T47D (cell line): ENCODE data around the gene FLNC.

Source experiments
- DNase-seq, 2 experiments: peaks; one replicate each; pipeline versions ENCODE4 v3.0.0 to v3.0.0-alpha.2; 2011 to 2012; ENCODE audit warnings: low read depth in 1 of 2, low spot score in 1 of 2
- JUND ChIP-seq: IDR thresholded peaks from 2 replicates; pipeline ENCODE4 v1.6.1; 2012; ENCODE audit warnings: low read depth
- in situ Hi-C: cut with HindIII; loops from 2 replicates; pipeline ENCODE4 v1.10.0; 2016; ENCODE audit warnings: low sequenced_read_pairs, low pct_unique_long_range_greater_than_20kb

FLNC gene

DNA sequence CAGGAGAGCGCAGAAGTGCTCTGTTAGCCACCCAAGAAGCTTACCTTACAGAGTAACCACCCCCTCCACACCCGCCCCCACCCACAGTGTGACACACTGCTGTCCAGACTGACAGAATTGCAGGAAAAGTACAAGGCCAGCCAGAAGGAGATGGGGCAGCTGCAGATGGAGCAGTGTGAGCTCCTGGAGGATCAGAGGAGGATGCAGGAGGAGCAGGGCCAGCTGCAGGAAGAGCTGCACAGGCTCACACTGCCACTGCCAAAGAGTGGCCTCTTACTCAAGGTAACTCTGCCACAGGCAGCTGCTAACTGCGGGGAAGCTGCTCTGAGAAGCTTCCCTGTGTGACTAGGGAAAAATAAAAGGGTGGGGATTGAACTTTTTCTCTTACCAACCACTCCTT is 20.8 kb upstream of the FLNC start:
- in situ Hi-C loops = no loop called here
- no peak for DNase-seq
- no peak for TF ChIP-seq JUND

DNA sequence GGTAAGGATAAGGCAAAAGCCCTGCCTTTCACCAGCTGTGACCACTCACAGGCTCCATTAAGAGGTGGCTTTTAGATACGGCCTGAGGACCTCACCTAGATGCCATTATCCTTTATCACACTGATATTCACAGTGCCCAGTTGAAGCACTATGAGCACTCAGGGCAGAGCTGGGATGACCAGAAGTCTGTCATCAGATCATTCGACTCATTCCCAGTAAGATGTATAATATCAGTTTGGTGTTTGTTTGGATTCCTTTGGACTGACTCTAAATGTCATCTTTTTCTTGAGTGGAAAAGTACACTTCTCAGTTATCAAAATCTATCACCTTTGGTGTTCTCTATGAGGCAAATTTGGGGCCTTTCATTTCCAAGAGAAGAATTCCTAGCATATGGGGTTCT is 19.7 kb upstream of the FLNC start:
- no peak for TF ChIP-seq JUND

DNA sequence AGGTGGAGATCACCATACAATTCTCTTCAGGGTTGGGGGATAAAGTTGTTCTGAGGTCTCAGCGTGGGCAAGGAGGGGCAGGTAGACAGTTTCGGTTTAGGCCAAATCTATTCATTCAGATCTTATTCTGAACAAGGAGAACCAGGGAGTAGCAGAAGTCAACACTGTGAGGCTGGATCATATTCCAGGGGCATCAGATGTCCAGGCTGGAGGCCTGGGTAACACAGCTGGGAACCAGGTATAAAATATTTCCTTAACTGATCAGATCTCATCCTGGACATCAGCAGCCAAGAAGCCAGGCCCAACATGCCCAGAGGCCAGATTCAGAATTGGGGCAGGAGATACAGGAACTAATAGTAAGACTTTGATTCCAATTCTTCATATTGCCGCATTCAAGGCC is 19.2 kb upstream of the FLNC start:
- DNase-seq = no peak
- in situ Hi-C loops = no loop called here
- TF ChIP-seq JUND = no peak

More for the DNA sequence above, 19.7 kb upstream of the FLNC start:
- in situ Hi-C loops = no loop called here
- DNase-seq = no peak

DNA sequence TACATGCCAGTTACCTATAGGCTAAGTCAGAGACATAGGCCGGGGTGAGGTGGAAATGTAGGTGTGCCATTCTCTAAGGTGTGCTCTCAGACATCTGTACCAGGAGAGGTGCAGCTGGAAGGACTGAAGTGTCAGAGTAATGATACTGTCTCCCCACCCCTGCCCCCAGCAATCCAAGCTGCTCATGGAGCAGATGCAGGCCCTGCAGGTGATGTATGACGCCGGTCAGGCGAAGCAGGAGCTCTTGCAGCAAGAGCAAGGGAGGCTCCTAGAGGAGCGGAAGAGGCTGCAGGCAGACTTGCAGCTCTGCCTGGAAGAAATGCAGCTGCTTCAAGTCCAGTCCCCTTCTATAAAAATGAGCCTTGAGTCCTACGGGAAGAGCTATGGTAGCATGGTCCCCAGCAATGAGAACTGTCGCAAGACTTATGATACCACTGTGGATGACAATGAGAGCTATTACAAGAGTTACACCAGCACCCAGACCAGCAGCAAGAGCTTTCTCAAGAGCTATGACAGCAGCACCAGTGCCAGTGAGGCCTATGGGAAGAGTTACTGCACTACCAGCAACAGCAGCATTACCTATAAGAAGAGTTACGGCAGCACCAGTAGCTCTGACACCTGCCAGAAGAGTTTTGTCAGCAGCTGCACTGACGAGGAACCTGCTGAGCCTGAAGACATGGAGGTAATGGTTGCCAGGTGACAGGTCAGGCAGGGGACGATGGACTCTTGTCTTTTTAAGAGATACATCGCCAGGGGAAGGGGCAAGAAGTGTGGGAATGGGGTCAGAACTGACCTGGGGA is 18.4 kb upstream of the FLNC start:
- no peak for DNase-seq
- no peak for TF ChIP-seq JUND
- in situ Hi-C loops = no loop called here

DNA sequence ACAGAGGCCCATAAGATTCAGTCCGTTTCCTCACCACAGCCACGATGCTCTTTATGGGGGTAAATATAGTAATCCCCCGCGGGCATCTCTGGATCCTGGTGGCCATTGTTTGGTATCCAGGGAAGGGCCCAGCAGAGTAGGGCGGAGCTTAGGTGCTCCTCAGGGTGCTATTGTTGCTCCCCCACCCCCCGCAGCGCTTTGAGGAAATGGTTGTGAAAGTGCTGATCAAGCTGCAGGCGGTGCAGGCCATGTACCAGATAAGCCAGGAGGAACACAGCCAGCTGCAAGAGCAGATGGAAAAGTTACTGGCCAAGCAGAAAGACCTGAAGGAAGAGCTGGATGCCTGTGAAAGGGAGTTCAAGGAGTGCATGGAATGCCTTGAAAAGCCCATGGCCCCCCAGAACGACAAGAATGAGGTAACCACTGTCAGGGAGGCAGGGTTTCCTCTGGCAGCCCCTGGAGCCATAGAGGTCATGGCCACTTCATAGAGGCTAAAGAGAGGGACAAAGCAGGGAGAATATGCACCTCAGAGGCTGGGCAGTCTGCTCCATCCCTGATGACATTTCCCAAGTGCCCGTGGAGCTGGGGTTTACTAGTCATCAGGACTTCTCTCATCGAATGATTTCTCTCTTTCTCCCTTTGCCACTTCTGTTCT is 17.6 kb upstream of the FLNC start:
- no peak for DNase-seq
- in situ Hi-C loops = no loop called here
- no peak for TF ChIP-seq JUND

DNA sequence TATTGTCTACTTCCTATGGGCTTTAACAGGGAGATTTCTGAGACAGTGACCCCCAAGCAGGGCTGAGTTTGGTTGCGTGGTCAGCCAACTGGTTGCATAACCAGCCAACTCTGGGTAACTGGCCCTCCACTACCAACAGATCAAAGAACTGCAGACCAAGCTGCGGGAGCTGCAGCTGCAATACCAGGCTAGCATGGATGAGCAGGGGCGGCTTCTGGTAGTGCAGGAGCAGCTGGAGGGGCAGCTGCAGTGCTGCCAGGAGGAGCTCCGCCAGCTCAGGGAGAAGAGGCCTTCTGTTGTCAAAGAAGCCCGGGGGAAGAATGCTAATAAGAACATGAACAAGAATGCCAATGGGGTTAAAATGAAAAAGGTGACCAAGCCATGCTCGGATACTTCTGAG is 15.7 kb upstream of the FLNC start:
- in situ Hi-C loops = no loop called here
- no peak for TF ChIP-seq JUND
- DNase-seq = no peak

DNA sequence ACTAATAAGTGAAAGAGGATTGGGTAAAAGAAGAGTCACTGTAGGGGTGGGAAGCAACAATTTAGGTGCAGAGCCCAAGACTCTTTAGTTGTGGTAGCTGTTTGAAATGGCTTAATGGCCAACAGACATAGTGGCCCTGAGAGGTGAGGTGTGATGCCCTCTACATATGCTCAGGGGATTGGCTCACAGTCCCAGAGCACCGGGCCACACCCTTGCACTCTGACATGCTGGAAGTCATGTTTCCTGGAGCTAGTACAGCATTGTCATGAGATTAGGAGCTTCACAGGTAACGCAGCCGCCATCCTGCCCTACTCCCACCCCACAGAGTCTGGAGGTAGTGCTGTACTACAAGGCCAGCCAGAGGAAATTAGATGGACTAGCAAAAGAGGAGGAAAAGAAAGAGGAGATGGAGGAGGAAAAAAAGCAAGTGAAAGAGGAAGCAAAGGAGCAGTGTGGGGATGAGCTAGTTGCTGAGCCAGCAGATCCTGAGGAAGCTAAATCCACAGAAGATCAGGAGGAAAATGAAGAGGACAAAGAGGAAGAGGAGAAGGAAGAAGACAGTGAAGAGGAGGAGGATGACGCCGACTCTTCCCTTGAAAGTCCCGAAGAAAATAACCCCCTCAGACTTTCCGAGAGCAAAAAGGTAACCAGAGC is 14.8 kb upstream of the FLNC start:
- no peak for DNase-seq
- TF ChIP-seq JUND = no peak
- in situ Hi-C loops = no loop called here

DNA sequence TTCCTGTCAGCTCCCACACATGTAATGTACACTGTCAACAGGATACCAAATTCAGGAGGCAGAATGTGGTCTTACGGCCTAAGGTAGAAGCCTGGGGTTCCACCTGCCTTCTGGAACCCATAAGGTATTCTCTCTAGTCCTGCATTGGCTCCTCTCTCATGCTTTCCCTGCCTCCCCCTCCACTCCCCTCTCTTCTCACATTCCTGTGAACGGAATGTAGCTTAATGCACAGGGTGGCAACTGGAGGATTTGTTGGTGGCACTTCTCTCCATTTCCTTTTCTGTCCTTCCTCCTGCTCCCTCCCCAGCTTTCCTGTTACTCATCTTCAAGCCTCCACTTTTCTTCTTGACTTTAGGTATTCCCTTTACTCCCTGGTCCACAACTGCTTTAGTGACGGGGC is 11.5 kb upstream of the FLNC start:
- in situ Hi-C loops = no loop called here
- DNase-seq = no peak
- no peak for TF ChIP-seq JUND

DNA sequence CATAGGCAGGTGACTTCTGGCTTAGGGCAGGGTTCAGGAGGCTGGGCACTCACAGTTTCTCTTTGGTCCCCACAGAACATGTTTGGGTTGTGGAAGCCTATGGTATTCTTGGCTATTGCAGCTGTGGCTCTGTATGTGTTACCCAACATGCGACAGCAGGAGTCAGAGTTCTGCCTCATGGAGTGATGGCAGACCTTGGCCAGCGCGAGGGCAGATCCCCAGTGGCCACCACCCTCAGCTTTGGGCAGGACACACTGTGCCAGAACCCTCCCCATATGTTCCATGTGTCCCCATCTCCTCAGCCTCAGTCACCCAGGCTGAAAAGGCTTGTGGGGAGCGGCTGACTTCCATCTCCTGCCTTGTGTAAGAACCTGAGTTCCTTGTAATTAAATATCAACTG is 8.5 kb upstream of the FLNC start:
- in situ Hi-C loops = no loop called here
- DNase-seq = no peak
- TF ChIP-seq JUND = no peak

DNA sequence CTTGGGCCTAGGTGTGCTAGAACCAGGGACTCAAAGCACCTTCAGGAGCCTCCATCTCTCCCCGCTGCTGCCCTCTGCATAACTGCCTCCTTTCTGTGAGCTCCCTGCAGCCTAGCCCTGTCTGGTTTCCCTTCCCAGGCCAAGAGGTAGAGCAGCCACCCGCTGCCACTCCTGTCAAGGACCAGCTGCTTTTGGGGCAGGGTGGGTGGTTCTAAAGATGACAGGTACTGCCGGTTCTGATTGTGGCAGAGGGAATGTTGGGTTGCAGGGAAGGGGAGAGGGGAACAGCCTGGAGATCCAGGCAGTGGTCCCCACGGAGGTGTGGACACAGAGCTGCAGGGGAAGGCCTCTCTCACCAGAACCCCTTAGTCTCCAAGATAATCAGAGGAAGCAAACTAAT is 3.7 kb upstream of the FLNC start:
- TF ChIP-seq JUND = no peak
- in situ Hi-C loops = no loop called here

DNA sequence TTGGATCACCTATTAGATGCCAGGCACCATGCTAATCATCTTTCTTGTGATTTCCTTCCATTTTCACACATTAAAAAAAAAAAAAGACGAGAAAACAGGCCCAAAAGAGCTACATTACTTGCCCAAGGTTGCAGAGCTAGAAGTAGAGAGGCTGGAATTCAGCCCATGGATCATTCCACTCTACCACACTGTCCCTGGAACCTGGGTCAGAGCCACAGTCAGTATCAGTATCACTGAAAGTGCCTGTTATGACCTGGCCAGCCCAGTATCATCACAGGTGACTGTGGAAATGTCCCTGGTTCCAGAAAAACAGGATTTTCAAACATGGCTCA is 3.3 kb upstream of the FLNC start:
- TF ChIP-seq JUND = no peak
- no peak for DNase-seq
- in situ Hi-C loops = no loop called here

More for the DNA sequence above, 3.7 kb upstream of the FLNC start:
- no peak for DNase-seq

DNA sequence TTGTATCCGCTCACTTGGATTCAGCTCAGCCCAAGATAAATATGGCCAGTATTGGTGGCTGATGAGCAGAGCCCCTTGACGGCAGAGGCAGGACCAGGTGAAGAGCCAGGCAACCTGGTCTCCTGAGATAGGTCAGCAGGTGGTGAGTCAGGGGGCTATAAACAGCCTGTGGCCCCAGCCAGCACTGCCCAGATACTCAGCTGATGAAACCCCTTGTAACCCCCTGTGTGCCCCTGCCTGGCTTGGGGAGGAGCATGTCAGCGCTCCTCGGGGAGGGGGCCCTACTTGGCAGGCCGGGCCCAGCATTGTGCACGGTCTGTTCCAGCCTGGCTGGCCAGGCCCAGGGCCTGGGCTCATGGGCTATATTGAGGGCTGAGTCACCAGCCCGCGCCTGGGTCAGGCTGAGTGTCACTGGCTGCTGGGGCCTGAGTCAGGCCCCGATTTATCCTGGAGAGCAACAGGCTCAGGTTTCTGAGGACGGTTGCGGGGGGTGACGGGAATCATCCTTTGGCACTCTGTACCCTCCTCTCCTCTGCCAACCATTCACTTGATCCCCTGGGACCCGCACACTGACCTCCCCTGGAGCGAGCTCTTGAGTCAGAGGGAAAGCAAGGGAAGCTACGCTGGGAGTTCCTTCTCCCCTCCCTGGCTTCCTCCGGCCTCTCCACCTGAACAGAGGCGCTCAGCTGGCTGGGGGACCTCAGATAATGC is 2.8 kb upstream of the FLNC start:
- no peak for DNase-seq

More for the DNA sequence above, 2.8 kb upstream of the FLNC start:
- no peak for TF ChIP-seq JUND
- in situ Hi-C loops = no loop called here
